Liver (tissue), 9 donors: ENCODE data around the gene PLAC1. TPM values are rescaled to one million over a fixed set of nuclear protein-coding genes. Genes with fewer than 3 reads are reported as not detected.

Experiments used
- DNase-seq: peaks from one replicate; pipeline ENCODE4 v3.0.0-alpha.2; 2017; ENCODE audit warnings: low spot score
- H3K27ac ChIP-seq, 2 donors: one replicate each; pipeline ENCODE4 v1.7.0; 2013; ENCODE audit warnings: inconsistent platforms in 2 of 2, low read length in 2 of 2, control low read depth in 1 of 2, low read depth in 1 of 2, mild to moderate bottlenecking in 1 of 2
- H3K27me3 ChIP-seq, 4 donors: one replicate each; pipeline versions ENCODE4 v1.6.1 to v1.7.0; 2013; ENCODE audit warnings: low read length in 3 of 4, inconsistent platforms in 1 of 4, mild to moderate bottlenecking in 1 of 4, moderate library complexity in 1 of 4; ENCODE audit not compliant: control insufficient read depth in 4 of 4, insufficient read depth in 4 of 4
- H3K36me3 ChIP-seq, 4 donors: one replicate each; pipeline versions ENCODE4 v1.6.1 to v1.7.0; 2013; ENCODE audit warnings: low read length in 3 of 4, mild to moderate bottlenecking in 3 of 4, low read depth in 1 of 4, moderate library complexity in 1 of 4; ENCODE audit not compliant: control insufficient read depth in 4 of 4, insufficient read depth in 3 of 4
- H3K4me1 ChIP-seq, 4 donors: one replicate each; pipeline versions ENCODE4 v1.6.1 to v1.7.0; 2013; ENCODE audit warnings: low read length in 3 of 4, mild to moderate bottlenecking in 3 of 4, moderate library complexity in 1 of 4; ENCODE audit not compliant: control insufficient read depth in 4 of 4, insufficient read depth in 4 of 4
- H3K4me3 ChIP-seq, 3 donors: one replicate each; pipeline versions ENCODE4 v1.6.1 to v1.7.0; 2013; ENCODE audit warnings: low read length in 3 of 3, control low read depth in 1 of 3, low read depth in 1 of 3, mild to moderate bottlenecking in 1 of 3
- H3K9ac ChIP-seq, 2 donors: one replicate each; pipeline ENCODE4 v1.7.0; 2013; ENCODE audit warnings: low read length in 2 of 2, mild to moderate bottlenecking in 2 of 2, moderate library complexity in 2 of 2, control low read depth in 1 of 2, low read depth in 1 of 2
- H3K9me3 ChIP-seq, 4 donors: one replicate each; pipeline versions ENCODE4 v1.6.1 to v1.7.0; 2013; ENCODE audit warnings: low read length in 3 of 4; ENCODE audit not compliant: control insufficient read depth in 4 of 4
- EGR1 ChIP-seq, 2 donors: IDR thresholded peaks; 2 replicates each; pipeline ENCODE4 v1.6.1; 2016 to 2018; ENCODE audit warnings: antibody characterized with exemption in 2 of 2, low read depth in 2 of 2
- FOXA1 ChIP-seq: IDR thresholded peaks from 2 replicates; pipeline ENCODE4 v1.6.1; 2016; ENCODE audit warnings: antibody characterized with exemption
- FOXA2 ChIP-seq: IDR thresholded peaks from 2 replicates; pipeline ENCODE4 v1.6.1; 2016; ENCODE audit warnings: antibody characterized with exemption
- GABPA ChIP-seq, 2 donors: IDR thresholded peaks in 1 of 2; conservative IDR thresholded peaks in 1 of 2; 2 replicates each; pipeline ENCODE4 v1.6.1; 2016; ENCODE audit warnings: antibody characterized with exemption in 2 of 2, mild to moderate bottlenecking in 1 of 2, moderate library complexity in 1 of 2
- HNF4A ChIP-seq, 2 donors: conservative IDR thresholded peaks; 2 replicates each; pipeline ENCODE4 v1.6.1; 2016; ENCODE audit warnings: antibody characterized with exemption in 2 of 2, mild to moderate bottlenecking in 2 of 2
- JUND ChIP-seq, 2 donors: IDR thresholded peaks; 2 replicates each; pipeline ENCODE4 v1.6.1; 2016; ENCODE audit warnings: antibody characterized with exemption in 2 of 2
- RXRA ChIP-seq, 2 donors: IDR thresholded peaks; 2 replicates each; pipeline ENCODE4 v1.6.1; 2017 to 2018; ENCODE audit warnings: antibody characterized with exemption in 2 of 2, mild to moderate bottlenecking in 1 of 2
- SP1 ChIP-seq: IDR thresholded peaks from 2 replicates; pipeline ENCODE4 v1.6.1; 2018; ENCODE audit warnings: antibody characterized with exemption, mild to moderate bottlenecking
- TAF1 ChIP-seq: conservative IDR thresholded peaks from 2 replicates; pipeline ENCODE4 v1.6.1; 2016; ENCODE audit warnings: antibody characterized with exemption, mild to moderate bottlenecking
- YY1 ChIP-seq: IDR thresholded peaks from 2 replicates; pipeline ENCODE4 v1.6.1; 2016; ENCODE audit warnings: antibody characterized with exemption, mild to moderate bottlenecking
- WGBS: extraction: QIAGEN DNeasy Blood & Tissue Kit; methylation state at CpG from one replicate; pipeline ENCODE4 v1.1.7; 2013; 5-methylcytosine and 5-hydroxymethylcytosine counted together
- polyA plus RNA-seq, 2 donors: library from polyadenylated mRNA; stranded (reverse) in 1 of 2; unstranded in 1 of 2; fragments of 200-250 nt in 1 of 2; fragments of >200 nt in 1 of 2; fragmentation: Nextera tagmentation in 1 of 2; extraction: Ambion mirVana in 1 of 2; gene quantifications; one replicate each; pipeline versions ENCODE4 v1.2.1 to v1.2.3, GENCODE V29; 2013 to 2015
- total RNA-seq, 2 donors: library from RNA; depleted of rRNA; stranded (reverse); fragments of >200 nt; gene quantifications; one replicate each; pipeline ENCODE4 v1.2.3, GENCODE V29; 2014
- TF ChIP-seq, protein P1 (sequence below): IDR thresholded peaks from 2 replicates; pipeline ENCODE4 v1.6.1; 2016; ENCODE audit warnings: antibody characterized with exemption
- TF ChIP-seq, protein P2 (sequence below): fragments of 150-350 bp; IDR thresholded peaks from 2 replicates; pipeline ENCODE4 v1.5.1; 2017; ENCODE audit warnings: improper control_type of control experiment, low read depth, low read length; ENCODE audit not compliant: missing input control
- TF ChIP-seq, protein P3 (sequence below): IDR thresholded peaks from 2 replicates; pipeline ENCODE4 v1.6.1; 2016; ENCODE audit warnings: antibody characterized with exemption, mild to moderate bottlenecking
- TF ChIP-seq, protein P4 (sequence below): IDR thresholded peaks from 2 replicates; pipeline ENCODE4 v1.6.1; 2016; ENCODE audit warnings: antibody characterized with exemption
- donor health status: healthy.
- donor health status: healthy.
- donor health status: healthy.
- donor health status: healthy.
- donor health status: healthy.

The PLAC1 gene
- total and polyA plus RNA-seq, 4 donors: not detected

GRCh38 chrX:134659761-134660160, 1.5 kb upstream of the PLAC1 start:
- WGBS: 97% methylated on average over 1 of the region's 1 CpG
- Histone ChIP-seq H3K9me3 (no peaks in the 10 kb centered on the region), H3K27me3 (peaks cover 0 to 2% (median 0%) of the 10 kb centered on the region in 4 donors), H3K4me1 (no peaks in the 10 kb centered on the region), H3K27ac (no peak overlapping the region), H3K9ac (no peak overlapping the region), H3K36me3 (no peaks in the 10 kb centered on the region), H3K4me3 (no peak overlapping the region)
- TF ChIP-seq, protein P1, sequence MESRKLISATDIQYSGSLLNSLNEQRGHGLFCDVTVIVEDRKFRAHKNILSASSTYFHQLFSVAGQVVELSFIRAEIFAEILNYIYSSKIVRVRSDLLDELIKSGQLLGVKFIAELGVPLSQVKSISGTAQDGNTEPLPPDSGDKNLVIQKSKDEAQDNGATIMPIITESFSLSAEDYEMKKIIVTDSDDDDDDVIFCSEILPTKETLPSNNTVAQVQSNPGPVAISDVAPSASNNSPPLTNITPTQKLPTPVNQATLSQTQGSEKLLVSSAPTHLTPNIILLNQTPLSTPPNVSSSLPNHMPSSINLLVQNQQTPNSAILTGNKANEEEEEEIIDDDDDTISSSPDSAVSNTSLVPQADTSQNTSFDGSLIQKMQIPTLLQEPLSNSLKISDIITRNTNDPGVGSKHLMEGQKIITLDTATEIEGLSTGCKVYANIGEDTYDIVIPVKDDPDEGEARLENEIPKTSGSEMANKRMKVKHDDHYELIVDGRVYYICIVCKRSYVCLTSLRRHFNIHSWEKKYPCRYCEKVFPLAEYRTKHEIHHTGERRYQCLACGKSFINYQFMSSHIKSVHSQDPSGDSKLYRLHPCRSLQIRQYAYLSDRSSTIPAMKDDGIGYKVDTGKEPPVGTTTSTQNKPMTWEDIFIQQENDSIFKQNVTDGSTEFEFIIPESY: no peak
- TF ChIP-seq HNF4A (conservative IDR thresholded peaks at IDR 0.05): no peak
- TF ChIP-seq GABPA (IDR thresholded peaks at IDR 0.05 in 1 of 2, conservative IDR thresholded peaks at IDR 0.05 in 1 of 2): no peak
- no peak for DNase-seq

GRCh38 chrX:134658760-134659023, 421 bp upstream of the PLAC1 start:
- no peak overlapping the region for H3K9ac ChIP-seq
- 54% methylated on average over 1 of the region's 1 CpG for WGBS
- TF ChIP-seq, protein P2, sequence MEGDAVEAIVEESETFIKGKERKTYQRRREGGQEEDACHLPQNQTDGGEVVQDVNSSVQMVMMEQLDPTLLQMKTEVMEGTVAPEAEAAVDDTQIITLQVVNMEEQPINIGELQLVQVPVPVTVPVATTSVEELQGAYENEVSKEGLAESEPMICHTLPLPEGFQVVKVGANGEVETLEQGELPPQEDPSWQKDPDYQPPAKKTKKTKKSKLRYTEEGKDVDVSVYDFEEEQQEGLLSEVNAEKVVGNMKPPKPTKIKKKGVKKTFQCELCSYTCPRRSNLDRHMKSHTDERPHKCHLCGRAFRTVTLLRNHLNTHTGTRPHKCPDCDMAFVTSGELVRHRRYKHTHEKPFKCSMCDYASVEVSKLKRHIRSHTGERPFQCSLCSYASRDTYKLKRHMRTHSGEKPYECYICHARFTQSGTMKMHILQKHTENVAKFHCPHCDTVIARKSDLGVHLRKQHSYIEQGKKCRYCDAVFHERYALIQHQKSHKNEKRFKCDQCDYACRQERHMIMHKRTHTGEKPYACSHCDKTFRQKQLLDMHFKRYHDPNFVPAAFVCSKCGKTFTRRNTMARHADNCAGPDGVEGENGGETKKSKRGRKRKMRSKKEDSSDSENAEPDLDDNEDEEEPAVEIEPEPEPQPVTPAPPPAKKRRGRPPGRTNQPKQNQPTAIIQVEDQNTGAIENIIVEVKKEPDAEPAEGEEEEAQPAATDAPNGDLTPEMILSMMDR: no peak
- no peak for TF ChIP-seq SP1
- TF ChIP-seq GABPA (IDR thresholded peaks at IDR 0.05 in 1 of 2, conservative IDR thresholded peaks at IDR 0.05 in 1 of 2): no peak
- TF ChIP-seq, protein P1: no peak
- TF ChIP-seq YY1: no peak
- no peak for TF ChIP-seq RXRA (IDR thresholded peaks at IDR 0.05)
- no peak for TF ChIP-seq JUND (IDR thresholded peaks at IDR 0.05)
- TF ChIP-seq FOXA2: no peak
- no peak for TF ChIP-seq TAF1
- TF ChIP-seq, protein P3, sequence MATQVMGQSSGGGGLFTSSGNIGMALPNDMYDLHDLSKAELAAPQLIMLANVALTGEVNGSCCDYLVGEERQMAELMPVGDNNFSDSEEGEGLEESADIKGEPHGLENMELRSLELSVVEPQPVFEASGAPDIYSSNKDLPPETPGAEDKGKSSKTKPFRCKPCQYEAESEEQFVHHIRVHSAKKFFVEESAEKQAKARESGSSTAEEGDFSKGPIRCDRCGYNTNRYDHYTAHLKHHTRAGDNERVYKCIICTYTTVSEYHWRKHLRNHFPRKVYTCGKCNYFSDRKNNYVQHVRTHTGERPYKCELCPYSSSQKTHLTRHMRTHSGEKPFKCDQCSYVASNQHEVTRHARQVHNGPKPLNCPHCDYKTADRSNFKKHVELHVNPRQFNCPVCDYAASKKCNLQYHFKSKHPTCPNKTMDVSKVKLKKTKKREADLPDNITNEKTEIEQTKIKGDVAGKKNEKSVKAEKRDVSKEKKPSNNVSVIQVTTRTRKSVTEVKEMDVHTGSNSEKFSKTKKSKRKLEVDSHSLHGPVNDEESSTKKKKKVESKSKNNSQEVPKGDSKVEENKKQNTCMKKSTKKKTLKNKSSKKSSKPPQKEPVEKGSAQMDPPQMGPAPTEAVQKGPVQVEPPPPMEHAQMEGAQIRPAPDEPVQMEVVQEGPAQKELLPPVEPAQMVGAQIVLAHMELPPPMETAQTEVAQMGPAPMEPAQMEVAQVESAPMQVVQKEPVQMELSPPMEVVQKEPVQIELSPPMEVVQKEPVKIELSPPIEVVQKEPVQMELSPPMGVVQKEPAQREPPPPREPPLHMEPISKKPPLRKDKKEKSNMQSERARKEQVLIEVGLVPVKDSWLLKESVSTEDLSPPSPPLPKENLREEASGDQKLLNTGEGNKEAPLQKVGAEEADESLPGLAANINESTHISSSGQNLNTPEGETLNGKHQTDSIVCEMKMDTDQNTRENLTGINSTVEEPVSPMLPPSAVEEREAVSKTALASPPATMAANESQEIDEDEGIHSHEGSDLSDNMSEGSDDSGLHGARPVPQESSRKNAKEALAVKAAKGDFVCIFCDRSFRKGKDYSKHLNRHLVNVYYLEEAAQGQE: no peak
- TF ChIP-seq, protein P4, sequence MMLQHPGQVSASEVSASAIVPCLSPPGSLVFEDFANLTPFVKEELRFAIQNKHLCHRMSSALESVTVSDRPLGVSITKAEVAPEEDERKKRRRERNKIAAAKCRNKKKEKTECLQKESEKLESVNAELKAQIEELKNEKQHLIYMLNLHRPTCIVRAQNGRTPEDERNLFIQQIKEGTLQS: no peak
- TF ChIP-seq FOXA1: no peak
- no peak for TF ChIP-seq EGR1 (IDR thresholded peaks at IDR 0.05; ENCODE audit: low read depth in 2 of 2)
- H3K4me3 ChIP-seq: no peak overlapping the region
- H3K27ac ChIP-seq: no peak overlapping the region
- no peaks in the 10 kb centered on the region for H3K9me3 ChIP-seq
- H3K4me1 ChIP-seq: no peaks in the 10 kb centered on the region
- H3K36me3 ChIP-seq: no peaks in the 10 kb centered on the region
- peaks cover 0 to 2% (median 0%) of the 10 kb centered on the region in 4 donors for H3K27me3 ChIP-seq
- DNase-seq: no peak
